GM12872 (cell line): ENCODE data around the gene SAMD4A.

Experiments used
- TF ChIP-seq, protein P1 (sequence below): IDR thresholded peaks from 3 replicates; pipeline ENCODE4 v1.5.1; 2011; ENCODE audit warnings: low read depth, mild to moderate bottlenecking, low read length, moderate library complexity; ENCODE audit not compliant: insufficient read depth

The SAMD4A gene

DNA sequence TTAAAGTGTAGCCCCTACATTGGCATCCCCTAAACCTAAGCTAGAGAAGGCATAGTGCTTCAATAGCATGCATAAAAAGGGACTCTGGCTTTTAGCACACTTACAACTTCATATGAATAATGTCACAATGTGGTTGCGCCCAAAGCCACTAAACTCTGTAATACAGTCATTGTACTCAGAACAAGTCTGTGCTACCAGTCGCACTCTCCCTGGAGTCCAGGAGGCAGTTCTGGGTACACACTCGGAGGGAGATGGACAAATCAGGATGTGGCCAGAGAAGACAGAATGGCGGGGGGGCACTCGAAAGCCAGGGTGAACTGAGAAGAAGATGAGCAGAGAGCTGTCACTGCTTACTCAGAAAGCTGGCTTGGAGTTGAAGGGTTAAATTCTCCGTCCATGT, 10.6 kb downstream of the SAMD4A start:
- TF ChIP-seq, protein P1, sequence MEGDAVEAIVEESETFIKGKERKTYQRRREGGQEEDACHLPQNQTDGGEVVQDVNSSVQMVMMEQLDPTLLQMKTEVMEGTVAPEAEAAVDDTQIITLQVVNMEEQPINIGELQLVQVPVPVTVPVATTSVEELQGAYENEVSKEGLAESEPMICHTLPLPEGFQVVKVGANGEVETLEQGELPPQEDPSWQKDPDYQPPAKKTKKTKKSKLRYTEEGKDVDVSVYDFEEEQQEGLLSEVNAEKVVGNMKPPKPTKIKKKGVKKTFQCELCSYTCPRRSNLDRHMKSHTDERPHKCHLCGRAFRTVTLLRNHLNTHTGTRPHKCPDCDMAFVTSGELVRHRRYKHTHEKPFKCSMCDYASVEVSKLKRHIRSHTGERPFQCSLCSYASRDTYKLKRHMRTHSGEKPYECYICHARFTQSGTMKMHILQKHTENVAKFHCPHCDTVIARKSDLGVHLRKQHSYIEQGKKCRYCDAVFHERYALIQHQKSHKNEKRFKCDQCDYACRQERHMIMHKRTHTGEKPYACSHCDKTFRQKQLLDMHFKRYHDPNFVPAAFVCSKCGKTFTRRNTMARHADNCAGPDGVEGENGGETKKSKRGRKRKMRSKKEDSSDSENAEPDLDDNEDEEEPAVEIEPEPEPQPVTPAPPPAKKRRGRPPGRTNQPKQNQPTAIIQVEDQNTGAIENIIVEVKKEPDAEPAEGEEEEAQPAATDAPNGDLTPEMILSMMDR = no peak

DNA sequence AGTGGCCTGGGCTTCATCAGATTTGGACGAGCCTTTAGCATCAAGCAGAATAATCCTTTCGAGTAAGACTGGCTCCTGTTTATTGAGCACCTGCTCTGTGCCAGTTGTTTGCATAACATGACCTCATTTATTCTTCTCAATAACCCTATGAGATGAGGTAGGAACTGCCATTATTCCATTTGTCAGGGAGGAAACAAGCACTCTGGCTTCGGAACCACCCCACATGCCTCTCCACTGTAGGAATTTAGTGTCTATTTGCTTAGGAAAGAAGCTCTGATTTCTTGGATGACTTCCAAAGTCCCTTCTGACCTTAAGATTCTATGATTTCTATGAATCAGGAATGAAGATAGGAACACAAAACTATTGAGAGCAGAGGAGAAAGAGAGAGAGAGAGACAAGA, 11.0 kb downstream of the SAMD4A start:
- TF ChIP-seq, protein P1 = no peak

DNA sequence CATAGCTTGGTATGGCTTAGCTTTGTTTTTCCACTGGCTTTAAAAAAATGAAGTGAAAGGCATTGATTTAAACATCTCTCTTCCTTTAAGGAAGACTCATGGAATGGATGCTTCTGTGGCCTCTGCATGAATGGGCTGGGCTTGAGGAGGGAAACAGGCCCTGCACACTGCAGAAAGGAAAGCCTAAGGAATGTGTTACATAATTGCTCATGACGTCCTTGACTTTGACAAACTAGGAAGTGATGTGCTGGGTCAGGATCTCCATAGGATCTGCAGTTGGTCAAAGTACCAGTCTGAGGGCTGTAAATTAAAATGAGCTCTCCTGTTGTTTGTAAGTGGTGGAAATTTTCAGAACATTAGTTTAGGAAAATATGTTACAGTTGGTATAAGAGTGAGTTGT, 12.7 kb downstream of the SAMD4A start:
- TF ChIP-seq, protein P1 = no peak

DNA sequence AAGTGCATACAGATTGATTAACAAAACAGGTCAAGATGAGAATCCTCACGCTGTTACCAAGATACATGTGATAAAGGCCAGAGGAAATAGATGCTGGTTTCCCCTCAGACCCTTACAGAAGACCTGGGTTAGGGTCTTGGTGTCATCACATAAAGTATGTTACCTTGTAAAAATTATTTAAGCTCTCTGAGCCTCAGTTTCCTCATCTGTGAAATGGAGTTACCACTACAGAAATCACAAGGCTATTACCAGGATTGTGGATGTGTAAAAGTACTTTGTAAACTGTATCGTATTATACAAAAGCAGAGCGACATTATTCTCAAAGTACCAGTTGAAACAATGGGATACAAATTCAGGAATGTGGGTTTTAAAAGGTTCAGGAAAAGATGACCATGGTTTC, 14.0 kb downstream of the SAMD4A start:
- TF ChIP-seq, protein P1 = no peak

DNA sequence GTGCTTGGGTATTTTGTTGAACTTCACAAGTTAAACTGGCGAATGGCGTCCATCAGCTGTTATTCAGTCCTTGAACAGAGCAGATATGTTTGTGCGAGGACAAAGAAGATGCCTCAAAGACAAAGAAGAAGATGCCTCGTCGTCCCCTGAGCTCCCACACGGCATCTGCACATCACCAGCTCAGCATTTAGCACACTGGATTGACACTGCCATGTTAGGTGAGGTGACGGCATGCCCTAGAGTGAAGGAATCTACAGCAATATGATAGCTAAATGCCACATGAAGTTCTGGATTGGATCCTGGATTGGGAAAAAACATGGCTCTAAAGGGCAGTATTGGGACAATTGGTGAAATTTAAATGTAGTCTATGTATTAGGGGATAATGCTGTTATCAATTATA, 15.4 kb downstream of the SAMD4A start:
- TF ChIP-seq, protein P1 = no peak

DNA sequence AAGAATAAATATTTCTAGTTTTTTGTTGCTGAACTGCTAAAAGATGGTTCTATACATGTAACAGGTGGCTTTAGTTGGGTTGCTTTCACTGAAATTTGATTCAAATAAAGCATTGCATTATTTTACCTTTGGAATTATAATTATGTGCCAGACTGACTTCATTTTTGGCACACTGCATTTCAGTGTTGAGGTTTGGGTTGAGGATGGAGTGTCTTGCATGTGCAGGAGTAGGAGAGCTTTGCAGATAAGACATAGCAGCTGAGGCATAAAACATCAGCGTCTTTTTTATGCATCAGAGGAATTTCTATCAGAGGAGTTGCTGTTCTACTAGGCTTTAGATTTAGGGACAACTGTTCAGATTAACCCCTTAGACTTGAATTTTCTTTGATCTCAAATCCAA, 17.2 kb downstream of the SAMD4A start:
- TF ChIP-seq, protein P1 = no peak

DNA sequence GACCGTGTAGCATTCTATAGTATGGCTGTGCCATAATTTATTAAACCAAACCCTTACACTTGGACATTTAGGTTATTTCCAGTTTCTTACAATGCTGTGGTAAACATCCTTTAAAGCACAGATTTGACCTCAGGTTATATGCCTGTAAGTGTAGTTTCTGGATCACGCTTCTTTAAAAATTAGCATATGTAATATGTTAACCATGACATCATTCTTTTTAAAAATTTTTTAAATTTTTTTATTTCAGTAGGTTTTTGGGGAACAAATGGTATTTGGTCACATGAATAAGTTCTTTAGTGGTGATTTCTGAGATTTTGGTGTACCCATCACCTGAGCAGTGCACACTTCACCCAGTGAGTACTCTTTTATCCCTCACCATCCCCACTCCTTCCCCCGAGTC, 18.3 kb downstream of the SAMD4A start:
- TF ChIP-seq, protein P1 = no peak

DNA sequence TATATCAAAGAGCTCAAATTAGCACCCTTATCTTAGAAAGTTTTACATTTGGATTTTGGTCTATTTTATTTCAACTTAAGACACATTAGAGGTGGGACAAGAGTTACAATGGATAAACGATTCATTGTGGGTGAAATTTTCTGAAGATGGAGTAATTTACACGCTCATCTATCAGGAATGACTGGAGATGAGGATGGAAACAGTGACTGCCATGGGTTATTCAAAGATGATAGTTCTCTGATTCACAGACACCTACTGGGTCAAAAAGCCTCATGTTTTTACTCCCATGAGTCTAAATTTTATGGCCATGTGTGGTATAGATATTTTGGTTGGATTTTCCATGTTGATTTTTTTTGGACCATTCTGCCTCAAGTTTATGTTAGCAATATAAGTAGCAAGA, 22.1 kb downstream of the SAMD4A start:
- TF ChIP-seq, protein P1 = no peak
